ENCODE measurements around the gene NEURL1B. TPM values are rescaled to one million over a fixed set of nuclear protein-coding genes. Genes with fewer than 3 reads are reported as not detected.

The NEURL1B gene
- total and polyA plus RNA-seq, 10 of the 15 experiments (the other 5 are each of a cell fraction or from before 2014, with no cell fraction given), result 0.04 to 0.28 (median 0.05) TPM; not detected in 4

- 29% methylated on average over 4 of the region's 4 CpGs for WGBS (ENCODE audit: insufficient coverage, insufficient replicate concordance, low lambda C conversion rate, missing lambda C conversion rate)
- H2AFZ ChIP-seq (ENCODE audit: control insufficient read depth, low read depth, low read length), result no peak overlapping the region
- H3K4me2 ChIP-seq (ENCODE audit: control insufficient read depth, insufficient read depth), result no peak overlapping the region
- no peak overlapping the region for H3K9ac ChIP-seq (ENCODE audit: control insufficient read depth, insufficient read depth, low read length)
- no TSS peak for BruUV-seq (replicated peaks)
- H3K27ac ChIP-seq (ENCODE audit: control insufficient read depth, insufficient read depth), result no peak overlapping the region
- H3K4me3 ChIP-seq, result no peak overlapping the region
- no peaks in the 10 kb centered on the region for H4K20me1 ChIP-seq (ENCODE audit: control insufficient read depth, insufficient read depth)
- ATAC-seq, result no peak
- ChIA-PET CTCF (interaction anchor here (0.9 to 1.8 kb wide), 5 partner anchors 12 to 292 kb away, joined by 3 to 4 read pairs (median 3); no protein-coding TSS in a partner anchor), POLR2A (no interaction called here), SMC1A (ENCODE audit: uncharacterized antibody, unreplicated experiment) (interaction anchor here (0.8 kb wide), 1 partner anchor 14 kb away, joined by 3 read pairs; no protein-coding TSS in a partner anchor), RAD21 (ENCODE audit: unreplicated experiment) (no interaction called here)
- no peaks in the 10 kb centered on the region for H3K27me3 ChIP-seq (replicated peaks in 1 of 2; ENCODE audit: control insufficient read depth in 2 of 2, insufficient read depth in 2 of 2, low read length in 1 of 2)
- intact Hi-C loops (cut with micrococcal nuclease; ENCODE audit: unreplicated experiment), result no loop called here
- no peaks in the 10 kb centered on the region for H3K79me2 ChIP-seq (ENCODE audit: control insufficient read depth, insufficient read depth, low read length)
- DNase-seq (ENCODE audit: low read depth, low spot score), result no peak
- no peaks in the 10 kb centered on the region; the same call in 2 of the 3 replicates for H3K9me3 ChIP-seq (replicated peaks; ENCODE audit: control insufficient read depth, insufficient read depth, low read length)
- in situ Hi-C loops (cut with MboI), result no loop called here
- H3K4me1 ChIP-seq (ENCODE audit: control insufficient read depth, insufficient read depth, low read length), result peaks cover 23% of the 10 kb centered on the region
- FAIRE-seq, result no peak
- no peaks in the 10 kb centered on the region for H3K36me3 ChIP-seq (ENCODE audit: control insufficient read depth in 2 of 2, insufficient read depth in 2 of 2, low read length in 1 of 2)
- TF ChIP-seq EZH2 (IDR thresholded peaks at IDR 0.05; ENCODE audit: borderline replicate concordance, control insufficient read depth, low read depth, low read length), result no peak
- TF ChIP-seq ZBTB33 (IDR thresholded peaks at IDR 0.05), result no peak
- no peak for TF ChIP-seq HDAC6 (IDR thresholded peaks at IDR 0.05; ENCODE audit: unreplicated experiment)
- no peak for TF ChIP-seq PRDM15 (CRISPR knock-in tag; IDR thresholded peaks at IDR 0.05)
- no peak for TF ChIP-seq MLLT1 (IDR thresholded peaks at IDR 0.05)
- no peak for TF ChIP-seq CTCF (IDR thresholded peaks at IDR 0.05 in 2 of 3, conservative IDR thresholded peaks at IDR 0.05 in 1 of 3; ENCODE audit: control insufficient read depth in 2 of 3, extremely low read depth in 1 of 3, insufficient read depth in 1 of 3, low read depth in 3 of 3, low read length in 3 of 3)
- no peak for TF ChIP-seq SP1 (IDR thresholded peaks at IDR 0.05; ENCODE audit: low read depth, low read length)
- TF ChIP-seq STAT3 (IDR thresholded peaks at IDR 0.05; ENCODE audit: low read depth, low read length), result no peak
- no peak for TF ChIP-seq RELA (IDR thresholded peaks at IDR 0.05; ENCODE audit: borderline replicate concordance, partially characterized antibody)
- no peak for TF ChIP-seq ETV6 (conservative IDR thresholded peaks at IDR 0.05 in 1 of 2, IDR thresholded peaks at IDR 0.05 in 1 of 2; ENCODE audit: borderline replicate concordance in 1 of 2, low read depth in 1 of 2)
- TF ChIP-seq TBL1XR1 (IDR thresholded peaks at IDR 0.05; ENCODE audit: low read depth, low read length), result no peak
- no peak for TF ChIP-seq NRF1 (conservative IDR thresholded peaks at IDR 0.05; ENCODE audit: low read depth, low read length)
- no peak for TF ChIP-seq ZBED1 (IDR thresholded peaks at IDR 0.05; ENCODE audit: borderline replicate concordance)
- no peak for TF ChIP-seq MTA3 (IDR thresholded peaks at IDR 0.05; ENCODE audit: borderline replicate concordance, low read length)
- TF ChIP-seq BHLHE40 (IDR thresholded peaks at IDR 0.05; ENCODE audit: borderline replicate concordance in 1 of 2, low read depth in 2 of 2, low read length in 1 of 2), result no peak
Measured at GRCh38 chr5:172685091-172685490, 44.0 kb downstream of the NEURL1B start.
